HT-29 (cell line): Measurements from ENCODE around the gene AIG1. TPM values are rescaled to one million over a fixed set of nuclear protein-coding genes. Genes with fewer than 3 reads are reported as not detected.
"Not testable (repeated sequence)": the region's sequence is repeated elsewhere in the genome, so short reads cannot be mapped to it uniquely, and the experiment has no call there.

ENCODE experiments used
- DNase-seq: peaks from one replicate; pipeline ENCODE4 v3.0.0-alpha.2; 2015; ENCODE audit warnings: low spot score
- total RNA-seq: library from RNA; depleted of rRNA; stranded (reverse); fragments of >200 nt; shearing (Covaris generic); gene quantifications from 2 replicates; pipeline ENCODE4 v1.2.3, GENCODE V29; 2014

The AIG1 gene
- total RNA-seq, 1 experiment from 2014 or later = 18.2 TPM

GRCh38 chr6:143267760-143268159 is 207.1 kb downstream of the AIG1 start:
- no peak for DNase-seq

- DNase-seq = no peak
These were observed 207.8 kb downstream of the AIG1 start for GRCh38 chr6:143268439-143268838.

GRCh38 chr6:143270026-143270425 is 209.3 kb downstream of the AIG1 start:
- DNase-seq = no peak

GRCh38 chr6:143271024-143271423 is 210.3 kb downstream of the AIG1 start:
- no peak for DNase-seq

GRCh38 chr6:143276436-143276835 is 215.7 kb downstream of the AIG1 start:
- no peak for DNase-seq

GRCh38 chr6:143279385-143279784 is 218.7 kb downstream of the AIG1 start:
- DNase-seq = peak; percentile 41

GRCh38 chr6:143283887-143284645 is 223.4 kb downstream of the AIG1 start:
- DNase-seq = no peak

GRCh38 chr6:143286251-143286795 is 225.6 kb downstream of the AIG1 start:
- no peak for DNase-seq

GRCh38 chr6:143288923-143289322 is 228.2 kb downstream of the AIG1 start:
- DNase-seq = no peak

GRCh38 chr6:143290206-143290605 is 229.5 kb downstream of the AIG1 start:
- no peak for DNase-seq

GRCh38 chr6:143293523-143293922 is 232.8 kb downstream of the AIG1 start:
- no peak for DNase-seq

GRCh38 chr6:143294265-143294860 is 233.7 kb downstream of the AIG1 start:
- DNase-seq = no peak

GRCh38 chr6:143295932-143296331 is 235.2 kb downstream of the AIG1 start:
- no peak for DNase-seq

- no peak for DNase-seq
These were observed 237.4 kb downstream of the AIG1 start for GRCh38 chr6:143298071-143298470.

GRCh38 chr6:143299253-143300166 is 238.8 kb downstream of the AIG1 start:
- DNase-seq = no peak

- no peak for DNase-seq
These were observed 240.5 kb downstream of the AIG1 start for GRCh38 chr6:143301188-143301587.

- DNase-seq = not testable (repeated sequence)
These were observed 247.1 kb downstream of the AIG1 start for GRCh38 chr6:143307760-143308159.

GRCh38 chr6:143313163-143313562 is 252.5 kb downstream of the AIG1 start:
- DNase-seq = no peak

- DNase-seq = no peak
These were observed 260.9 kb downstream of the AIG1 start for GRCh38 chr6:143321491-143322086.

- DNase-seq = no peak
These were observed 261.7 kb downstream of the AIG1 start for GRCh38 chr6:143322386-143322785.

GRCh38 chr6:143323729-143324470 is 263.2 kb downstream of the AIG1 start:
- DNase-seq = no peak
